Measurements from ENCODE around the gene ELAVL4.

Gene ELAVL4

GRCh38 chr1:50180367-50180766 lies 71.6 kb downstream of the ELAVL4 start:
- H3K9me3 ChIP-seq (ENCODE audit: control insufficient read depth, insufficient read depth, low read depth, low read length) = no peaks in the 10 kb centered on the region
- H3K36me3 ChIP-seq (ENCODE audit: control insufficient read depth, insufficient read depth, low read length) = no peaks in the 10 kb centered on the region
- peaks cover 9% of the 10 kb centered on the region for H3K4me1 ChIP-seq (ENCODE audit: control insufficient read depth, insufficient read depth, low read length)
- peaks cover 15% of the 10 kb centered on the region for H3K27me3 ChIP-seq (ENCODE audit: control insufficient read depth, insufficient read depth, low read length)
- H3K27ac ChIP-seq (ENCODE audit: low read depth, low read length) = no peak overlapping the region
- H3K9ac ChIP-seq (ENCODE audit: low read length) = no peak overlapping the region
- H3K4me3 ChIP-seq (ENCODE audit: low read depth, low read length) = no peak overlapping the region

- Histone ChIP-seq H3K36me3 (ENCODE audit: control insufficient read depth, insufficient read depth, low read length) (no peaks in the 10 kb centered on the region), H3K9ac (ENCODE audit: low read length) (no peak overlapping the region), H3K4me1 (ENCODE audit: control insufficient read depth, insufficient read depth, low read length) (peaks cover 9% of the 10 kb centered on the region), H3K27me3 (ENCODE audit: control insufficient read depth, insufficient read depth, low read length) (peaks cover 17% of the 10 kb centered on the region), H3K9me3 (ENCODE audit: control insufficient read depth, insufficient read depth, low read depth, low read length) (no peaks in the 10 kb centered on the region), H3K4me3 (ENCODE audit: low read depth, low read length) (no peak overlapping the region), H3K27ac (ENCODE audit: low read depth, low read length) (no peak overlapping the region)
Observed at GRCh38 chr1:50181027-50181663, 72.4 kb downstream of the ELAVL4 start.

GRCh38 chr1:50183378-50184133 lies 74.8 kb downstream of the ELAVL4 start:
- Histone ChIP-seq H3K4me1 (ENCODE audit: control insufficient read depth, insufficient read depth, low read length) (peaks cover 9% of the 10 kb centered on the region), H3K4me3 (ENCODE audit: low read depth, low read length) (no peak overlapping the region), H3K27ac (ENCODE audit: low read depth, low read length) (no peak overlapping the region), H3K9me3 (ENCODE audit: control insufficient read depth, insufficient read depth, low read depth, low read length) (no peaks in the 10 kb centered on the region), H3K27me3 (ENCODE audit: control insufficient read depth, insufficient read depth, low read length) (peaks cover 14% of the 10 kb centered on the region; the same call in 1 of the 2 replicates), H3K9ac (ENCODE audit: low read length) (no peak overlapping the region), H3K36me3 (ENCODE audit: control insufficient read depth, insufficient read depth, low read length) (no peaks in the 10 kb centered on the region)

GRCh38 chr1:50189369-50189768 lies 80.6 kb downstream of the ELAVL4 start:
- Histone ChIP-seq H3K27me3 (ENCODE audit: control insufficient read depth, insufficient read depth, low read length) (peaks cover 6% of the 10 kb centered on the region; the same call in 1 of the 2 replicates), H3K4me1 (ENCODE audit: control insufficient read depth, insufficient read depth, low read length) (no peaks in the 10 kb centered on the region), H3K9ac (ENCODE audit: low read length) (no peak overlapping the region), H3K27ac (ENCODE audit: low read depth, low read length) (no peak overlapping the region), H3K9me3 (ENCODE audit: control insufficient read depth, insufficient read depth, low read depth, low read length) (no peaks in the 10 kb centered on the region), H3K4me3 (ENCODE audit: low read depth, low read length) (no peak overlapping the region), H3K36me3 (ENCODE audit: control insufficient read depth, insufficient read depth, low read length) (no peaks in the 10 kb centered on the region)

DNA sequence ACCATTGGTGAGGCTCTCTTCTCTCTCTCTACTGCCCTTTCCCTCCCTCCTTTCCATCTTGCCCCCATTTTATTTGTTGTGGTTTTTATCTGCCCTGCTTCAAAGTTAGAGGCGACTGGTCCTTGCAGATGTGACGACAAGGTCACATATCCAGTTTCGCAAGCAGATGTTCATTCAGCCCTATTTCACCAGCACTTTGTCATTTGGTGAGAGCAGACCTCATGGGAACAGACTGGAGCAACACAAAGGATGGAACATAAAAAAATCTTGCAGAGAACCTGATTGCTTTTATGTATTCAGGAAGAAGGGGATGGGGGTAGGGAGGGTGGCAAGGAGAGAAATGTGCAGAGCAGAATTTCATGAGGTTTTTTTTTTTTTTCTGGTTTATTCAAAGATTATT lies 84.3 kb downstream of the ELAVL4 start:
- Histone ChIP-seq H3K4me1 (ENCODE audit: control insufficient read depth, insufficient read depth, low read length) (no peaks in the 10 kb centered on the region; the same call in 1 of the 2 replicates), H3K9me3 (ENCODE audit: control insufficient read depth, insufficient read depth, low read depth, low read length) (no peaks in the 10 kb centered on the region), H3K4me3 (ENCODE audit: low read depth, low read length) (no peak overlapping the region), H3K9ac (ENCODE audit: low read length) (no peak overlapping the region), H3K36me3 (ENCODE audit: control insufficient read depth, insufficient read depth, low read length) (no peaks in the 10 kb centered on the region), H3K27ac (ENCODE audit: low read depth, low read length) (no peak overlapping the region), H3K27me3 (ENCODE audit: control insufficient read depth, insufficient read depth, low read length) (peaks cover 4% of the 10 kb centered on the region; the same call in 1 of the 2 replicates)

DNA sequence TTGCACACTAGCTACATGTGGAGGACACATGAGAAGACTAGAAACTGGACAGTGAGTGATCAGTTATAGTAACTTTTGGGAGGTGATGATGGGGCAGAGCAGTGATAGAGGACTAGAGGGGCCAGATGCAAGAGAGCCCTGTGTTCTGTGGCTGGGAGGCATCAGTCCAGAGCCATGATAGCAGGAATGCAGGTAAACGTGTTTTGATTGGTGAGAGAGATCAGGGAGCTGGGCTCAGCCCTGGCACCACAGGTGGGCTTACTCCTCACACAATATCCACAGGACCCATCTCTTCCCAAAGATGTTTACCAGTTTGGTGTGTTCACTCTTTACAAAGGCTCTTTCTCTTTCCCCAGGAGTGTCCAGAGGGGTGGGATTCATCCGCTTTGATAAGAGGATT lies 86.5 kb downstream of the ELAVL4 start:
- H3K4me3 ChIP-seq (ENCODE audit: low read depth, low read length) = no peak overlapping the region
- H3K9ac ChIP-seq (ENCODE audit: low read length) = no peak overlapping the region
- H3K36me3 ChIP-seq (ENCODE audit: control insufficient read depth, insufficient read depth, low read length) = no peaks in the 10 kb centered on the region
- no peaks in the 10 kb centered on the region; the same call in 1 of the 2 replicates for H3K4me1 ChIP-seq (ENCODE audit: control insufficient read depth, insufficient read depth, low read length)
- H3K27ac ChIP-seq (ENCODE audit: low read depth, low read length) = no peak overlapping the region
- H3K27me3 ChIP-seq (ENCODE audit: control insufficient read depth, insufficient read depth, low read length) = peaks cover 4% of the 10 kb centered on the region; the same call in 1 of the 2 replicates
- no peaks in the 10 kb centered on the region for H3K9me3 ChIP-seq (ENCODE audit: control insufficient read depth, insufficient read depth, low read depth, low read length)

GRCh38 chr1:50196081-50196480 lies 87.4 kb downstream of the ELAVL4 start:
- Histone ChIP-seq H3K27ac (ENCODE audit: low read depth, low read length) (no peak overlapping the region), H3K4me3 (ENCODE audit: low read depth, low read length) (no peak overlapping the region)

GRCh38 chr1:50197216-50197615 lies 88.5 kb downstream of the ELAVL4 start:
- no peak overlapping the region for H3K4me3 ChIP-seq (ENCODE audit: low read depth, low read length)
- H3K4me1 ChIP-seq (ENCODE audit: control insufficient read depth, insufficient read depth, low read length) = no peaks in the 10 kb centered on the region; the same call in 1 of the 2 replicates
- no peaks in the 10 kb centered on the region for H3K9me3 ChIP-seq (ENCODE audit: control insufficient read depth, insufficient read depth, low read depth, low read length)
- no peaks in the 10 kb centered on the region; the same call in 1 of the 2 replicates for H3K27me3 ChIP-seq (ENCODE audit: control insufficient read depth, insufficient read depth, low read length)
- H3K27ac ChIP-seq (ENCODE audit: low read depth, low read length) = no peak overlapping the region
- no peaks in the 10 kb centered on the region for H3K36me3 ChIP-seq (ENCODE audit: control insufficient read depth, insufficient read depth, low read length)
- no peak overlapping the region for H3K9ac ChIP-seq (ENCODE audit: low read length)

More at GRCh38 chr1:50196081-50196480, 87.4 kb downstream of the ELAVL4 start:
- Histone ChIP-seq H3K9ac (ENCODE audit: low read length) (no peak overlapping the region), H3K36me3 (ENCODE audit: control insufficient read depth, insufficient read depth, low read length) (no peaks in the 10 kb centered on the region), H3K4me1 (ENCODE audit: control insufficient read depth, insufficient read depth, low read length) (no peaks in the 10 kb centered on the region; the same call in 1 of the 2 replicates), H3K9me3 (ENCODE audit: control insufficient read depth, insufficient read depth, low read depth, low read length) (no peaks in the 10 kb centered on the region), H3K27me3 (ENCODE audit: control insufficient read depth, insufficient read depth, low read length) (peaks cover 4% of the 10 kb centered on the region; the same call in 1 of the 2 replicates)

GRCh38 chr1:50208315-50208714 lies 99.6 kb downstream of the ELAVL4 start:
- Histone ChIP-seq H3K27me3 (ENCODE audit: control insufficient read depth, insufficient read depth, low read length) (peaks cover 11% of the 10 kb centered on the region; the same call in 1 of the 2 replicates), H3K4me1 (ENCODE audit: control insufficient read depth, insufficient read depth, low read length) (no peaks in the 10 kb centered on the region), H3K9me3 (ENCODE audit: control insufficient read depth, insufficient read depth, low read depth, low read length) (no peaks in the 10 kb centered on the region), H3K27ac (ENCODE audit: low read depth, low read length) (no peak overlapping the region), H3K4me3 (ENCODE audit: low read depth, low read length) (no peak overlapping the region), H3K36me3 (ENCODE audit: control insufficient read depth, insufficient read depth, low read length) (no peaks in the 10 kb centered on the region), H3K9ac (ENCODE audit: low read length) (no peak overlapping the region)

GRCh38 chr1:50208756-50209155 lies 100.0 kb downstream of the ELAVL4 start:
- no peaks in the 10 kb centered on the region for H3K9me3 ChIP-seq (ENCODE audit: control insufficient read depth, insufficient read depth, low read depth, low read length)
- peaks cover 11% of the 10 kb centered on the region; the same call in 1 of the 2 replicates for H3K27me3 ChIP-seq (ENCODE audit: control insufficient read depth, insufficient read depth, low read length)
- H3K9ac ChIP-seq (ENCODE audit: low read length) = no peak overlapping the region
- no peaks in the 10 kb centered on the region for H3K4me1 ChIP-seq (ENCODE audit: control insufficient read depth, insufficient read depth, low read length)
- no peak overlapping the region for H3K27ac ChIP-seq (ENCODE audit: low read depth, low read length)
- H3K36me3 ChIP-seq (ENCODE audit: control insufficient read depth, insufficient read depth, low read length) = no peaks in the 10 kb centered on the region
- no peak overlapping the region for H3K4me3 ChIP-seq (ENCODE audit: low read depth, low read length)

GRCh38 chr1:50209749-50210148 lies 101.0 kb downstream of the ELAVL4 start:
- H3K4me3 ChIP-seq (ENCODE audit: low read depth, low read length) = no peak overlapping the region
- H3K27me3 ChIP-seq (ENCODE audit: control insufficient read depth, insufficient read depth, low read length) = peaks cover 11% of the 10 kb centered on the region; the same call in 1 of the 2 replicates
- H3K9me3 ChIP-seq (ENCODE audit: control insufficient read depth, insufficient read depth, low read depth, low read length) = no peaks in the 10 kb centered on the region

More at GRCh38 chr1:50209749-50210148, 101.0 kb downstream of the ELAVL4 start:
- no peak overlapping the region for H3K9ac ChIP-seq (ENCODE audit: low read length)
- no peaks in the 10 kb centered on the region for H3K36me3 ChIP-seq (ENCODE audit: control insufficient read depth, insufficient read depth, low read length)
- no peak overlapping the region for H3K27ac ChIP-seq (ENCODE audit: low read depth, low read length)
- H3K4me1 ChIP-seq (ENCODE audit: control insufficient read depth, insufficient read depth, low read length) = no peaks in the 10 kb centered on the region
